Endothelial cell of umbilical vein (primary cell): ENCODE data around the gene LRP1. TPM values are rescaled to one million over a fixed set of nuclear protein-coding genes. Genes with fewer than 3 reads are reported as not detected.

Source experiments
- BruUV-seq: library from RNA; stranded (reverse); fragments of 400-500 nt; replicated peaks from 2 replicates; lab custom pipeline; 2021; lab: Mats Ljungman, UMichigan
- CTCF ChIA-PET: fragments of 300-600, 350-600 bp; sonication (Branson Sonifier 250); formaldehyde crosslinking; loops from one replicate; lab custom pipeline; 2021; ENCODE audit warnings: antibody characterized with exemption, inconsistent platforms; lab: Charles Lee
- POLR2A ChIA-PET: fragments of 300-600, 350-600 bp; sonication (Branson Sonifier 250); formaldehyde crosslinking; loops from one replicate; lab custom pipeline; 2021; ENCODE audit warnings: antibody characterized with exemption, inconsistent platforms; lab: Charles Lee
- DNase-seq: peaks from one replicate; pipeline ENCODE4 v3.0.0-alpha.2; 2011; ENCODE audit warnings: low read depth, low spot score
- FAIRE-seq: peaks from 2 replicates; lab custom pipeline; 2011; peaks lifted over from hg19 to GRCh38; lab: Jason Lieb, UNC
- H2AFZ ChIP-seq: 2 replicates; pipeline ENCODE4 v1.6.0; 2012; ENCODE audit warnings: low read depth, low read length, control low read depth, inconsistent platforms
- H3K27ac ChIP-seq: 2 replicates; pipeline ENCODE4 v1.5.1; 2011; ENCODE audit warnings: low read depth, mild to moderate bottlenecking, control low read depth, low read length, moderate library complexity; ENCODE audit not compliant: insufficient read depth
- H3K27me3 ChIP-seq, 2 experiments: 2 replicates each; pipeline versions ENCODE4 v1.6.0 to v1.6.1; 2011; ENCODE audit warnings: low read length in 2 of 2, mixed read lengths in 1 of 2; ENCODE audit not compliant: control insufficient read depth in 2 of 2, insufficient read depth in 2 of 2
- H3K36me3 ChIP-seq, 2 experiments: 2 replicates in 1 of 2; 3 replicates in 1 of 2; pipeline ENCODE4 v1.5.1; 2011; ENCODE audit warnings: low read length in 2 of 2, mild to moderate bottlenecking in 1 of 2, moderate library complexity in 1 of 2; ENCODE audit not compliant: control insufficient read depth in 2 of 2, insufficient read depth in 2 of 2; ENCODE audit errors: extremely low read depth in 1 of 2
- H3K4me1 ChIP-seq: 3 replicates; pipeline ENCODE4 v1.5.1; 2011; ENCODE audit warnings: mild to moderate bottlenecking, low read length; ENCODE audit not compliant: control insufficient read depth, insufficient read depth; ENCODE audit errors: extremely low read depth
- H3K4me2 ChIP-seq: 2 replicates; pipeline ENCODE4 v1.6.1; 2011; ENCODE audit warnings: low read length, control low read depth, mixed read lengths; ENCODE audit not compliant: insufficient read depth
- H3K4me3 ChIP-seq, 3 experiments: fragments of 200-600 bp in 1 of 3; sonication (generic), shearing (Covaris generic) in 1 of 3; replicated peaks in 1 of 3; 2 replicates each; pipeline ENCODE4 v1.5.1; 2011 to 2016; ENCODE audit warnings: control low read depth in 3 of 3, low read length in 3 of 3, mild to moderate bottlenecking in 2 of 3, inconsistent platforms in 1 of 3, low read depth in 1 of 3, moderate library complexity in 1 of 3; ENCODE audit not compliant: insufficient read depth in 1 of 3
- H3K79me2 ChIP-seq: 2 replicates; pipeline ENCODE4 v1.6.0; 2012; ENCODE audit warnings: low read length, inconsistent platforms; ENCODE audit not compliant: control insufficient read depth, insufficient read depth
- H3K9ac ChIP-seq: replicated peaks from 2 replicates; pipeline ENCODE3; 2011; ENCODE audit warnings: low read length, control low read depth; ENCODE audit not compliant: insufficient read depth; ENCODE audit errors: extremely low read depth
- H3K9me1 ChIP-seq: replicated peaks from 3 replicates; pipeline ENCODE4 v1.6.0; 2011; ENCODE audit warnings: mild to moderate bottlenecking, low read length; ENCODE audit not compliant: control insufficient read depth, insufficient read depth; ENCODE audit errors: extremely low read depth
- H3K9me3 ChIP-seq: replicated peaks from 2 replicates; pipeline ENCODE4 v1.5.1; 2012; ENCODE audit warnings: low read length, inconsistent platforms; ENCODE audit not compliant: control insufficient read depth, insufficient read depth
- H4K20me1 ChIP-seq: replicated peaks from 2 replicates; pipeline ENCODE3; 2011; ENCODE audit warnings: mild to moderate bottlenecking, low read length; ENCODE audit not compliant: control insufficient read depth, insufficient read depth; ENCODE audit errors: extremely low read depth
- EZH2 ChIP-seq: IDR thresholded peaks from 2 replicates; pipeline ENCODE4 v1.6.1; 2012; ENCODE audit warnings: borderline replicate concordance, low read depth, mild to moderate bottlenecking, moderate library complexity, low read length, inconsistent platforms; ENCODE audit not compliant: severe bottlenecking
- FOS ChIP-seq: IDR thresholded peaks from 2 replicates; pipeline ENCODE4 v1.6.1; 2011; ENCODE audit warnings: mild to moderate bottlenecking, low read length, moderate library complexity, borderline replicate concordance; ENCODE audit not compliant: insufficient read depth
- GATA2 ChIP-seq: IDR thresholded peaks from 2 replicates; pipeline ENCODE4 v1.7.0; 2011; ENCODE audit warnings: low read depth, mild to moderate bottlenecking, moderate library complexity, mixed read lengths, low read length; ENCODE audit not compliant: insufficient read length, insufficient read depth
- JUN ChIP-seq: IDR thresholded peaks from 2 replicates; pipeline ENCODE4 v1.6.1; 2011; ENCODE audit warnings: borderline replicate concordance, low read depth; ENCODE audit not compliant: insufficient read length, insufficient read depth
- MYC ChIP-seq: IDR thresholded peaks from one replicate; pipeline ENCODE4 v1.6.1; 2011; ENCODE audit warnings: mild to moderate bottlenecking, low read depth, low read length
- POLR2A ChIP-seq: IDR thresholded peaks from 2 replicates; pipeline ENCODE4 v1.6.1; 2012; ENCODE audit warnings: low read depth, mild to moderate bottlenecking, control low read depth, low read length
- POLR2AphosphoS5 ChIP-seq: IDR thresholded peaks from 2 replicates; pipeline ENCODE4 v1.6.1; 2012; ENCODE audit warnings: low read depth, mild to moderate bottlenecking, control low read depth, low read length, moderate library complexity; ENCODE audit not compliant: insufficient read depth
- dilution Hi-C: fragments of 300-500 bp; cut with MboI; formaldehyde crosslinking; loops from one replicate; pipeline ENCODE4 v1.15.0; 2019; ENCODE audit warnings: low sequenced_read_pairs; ENCODE audit not compliant: extremely low pct_ligation_motif_present
- intact Hi-C: fragments of 100-400 bp; cut with micrococcal nuclease; formaldehyde crosslinking; loops from one replicate; pipeline ENCODE4 v1.10.0; 2022
- polyA plus RNA-seq, 4 experiments: library from polyadenylated mRNA; depleted of rRNA in 3 of 4; stranded (reverse) in 3 of 4; unstranded in 1 of 4; fragments of >200 nt; gene quantifications; 2 replicates each; pipeline versions ENCODE4 v1.2.1 to v1.2.3, GENCODE V29; 2011 to 2012; ENCODE audit warnings: missing spikeins in 1 of 4
- total RNA-seq: library from RNA; stranded (reverse); gene quantifications from 2 replicates; pipeline ENCODE4 v1.2.3, GENCODE V29; 2021
- TF ChIP-seq, protein P1 (sequence below), 2 donors: IDR thresholded peaks; 1 replicate in 1 of 2; 2 replicates in 1 of 2; pipeline ENCODE4 v1.5.1; 2011; ENCODE audit warnings: low read length in 2 of 2, mild to moderate bottlenecking in 2 of 2, moderate library complexity in 2 of 2, control low read depth in 1 of 2, inconsistent platforms in 1 of 2, low read depth in 1 of 2; ENCODE audit not compliant: insufficient read depth in 1 of 2; ENCODE audit errors: extremely low read depth in 1 of 2
- TF ChIP-seq, protein P2 (sequence below): IDR thresholded peaks from 2 replicates; pipeline ENCODE4 v1.6.1; 2011; ENCODE audit not compliant: insufficient read depth, insufficient read length

LRP1 gene
- total and polyA plus RNA-seq, 2 donors (not counting 3 experiments of a cell fraction or from before 2014, with no cell fraction given): 1.6 to 4.6 TPM

DNA sequence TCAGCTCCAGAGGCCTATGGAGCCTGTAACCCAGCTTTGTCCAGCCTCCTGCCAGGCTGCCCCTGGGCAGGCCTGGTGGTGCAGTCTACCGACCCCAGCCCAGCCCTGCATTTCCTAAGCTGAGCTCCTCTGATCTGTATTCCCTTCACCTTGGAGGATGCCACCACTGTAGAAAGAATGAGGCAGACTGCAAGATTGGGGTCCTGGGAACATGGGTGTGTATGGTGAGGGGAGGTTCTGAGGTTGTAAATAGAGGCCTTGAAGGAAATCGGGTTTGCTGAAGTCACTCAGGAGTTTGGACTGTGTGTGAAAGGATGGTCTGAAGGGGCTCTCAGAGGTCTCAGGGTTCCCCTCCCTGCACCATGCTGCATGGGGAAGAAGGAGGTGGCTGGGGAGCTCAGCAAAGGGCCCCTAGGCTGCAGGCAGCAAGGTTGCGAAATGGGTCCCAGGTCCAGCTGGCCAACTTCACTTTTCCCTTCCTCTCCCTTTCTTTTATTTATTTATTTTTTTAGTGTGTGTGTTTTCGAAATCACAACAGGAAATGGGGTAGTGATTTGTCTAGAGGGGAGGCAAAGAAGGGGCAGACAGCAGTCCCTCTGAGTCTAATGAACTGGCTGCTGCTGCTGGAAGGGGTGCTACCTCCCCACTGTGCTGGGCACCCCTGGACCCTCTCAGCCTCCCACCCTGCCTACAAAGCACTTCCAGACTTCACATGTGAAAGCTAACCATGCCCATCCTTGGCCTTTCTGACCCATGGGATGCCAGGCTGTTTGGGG lies 20.4 kb downstream of the LRP1 start:
- intact Hi-C loops: loop anchor here (2.0 kb wide), 1 partner anchor 20 kb away; the partner anchor contains the start of gene LRP1
- DNase-seq: no peak
- ChIA-PET POLR2A (no interaction called here), CTCF (interaction anchor here (1.9 to 5.5 kb wide), 3 partner anchors 25 to 35 kb away, joined by 5 to 38 read pairs (median 10); no protein-coding TSS in a partner anchor)
- no peak overlapping the region for H3K27ac ChIP-seq
- no peaks in the 10 kb centered on the region for H4K20me1 ChIP-seq
- dilution Hi-C loops: no loop called here
- no peak overlapping the region for H3K9ac ChIP-seq
- H3K79me2 ChIP-seq: no peaks in the 10 kb centered on the region
- no peak for FAIRE-seq
- H3K4me3 ChIP-seq: no peak overlapping the region
- peaks cover 2% of the 10 kb centered on the region for H3K4me1 ChIP-seq
- no peaks in the 10 kb centered on the region for H3K36me3 ChIP-seq
- no peaks in the 10 kb centered on the region for H3K27me3 ChIP-seq
- no peak overlapping the region for H3K4me2 ChIP-seq
- BruUV-seq: no TSS peak
- H2AFZ ChIP-seq: no peak overlapping the region
- H3K9me1 ChIP-seq: no peaks in the 10 kb centered on the region
- TF ChIP-seq, protein P1, sequence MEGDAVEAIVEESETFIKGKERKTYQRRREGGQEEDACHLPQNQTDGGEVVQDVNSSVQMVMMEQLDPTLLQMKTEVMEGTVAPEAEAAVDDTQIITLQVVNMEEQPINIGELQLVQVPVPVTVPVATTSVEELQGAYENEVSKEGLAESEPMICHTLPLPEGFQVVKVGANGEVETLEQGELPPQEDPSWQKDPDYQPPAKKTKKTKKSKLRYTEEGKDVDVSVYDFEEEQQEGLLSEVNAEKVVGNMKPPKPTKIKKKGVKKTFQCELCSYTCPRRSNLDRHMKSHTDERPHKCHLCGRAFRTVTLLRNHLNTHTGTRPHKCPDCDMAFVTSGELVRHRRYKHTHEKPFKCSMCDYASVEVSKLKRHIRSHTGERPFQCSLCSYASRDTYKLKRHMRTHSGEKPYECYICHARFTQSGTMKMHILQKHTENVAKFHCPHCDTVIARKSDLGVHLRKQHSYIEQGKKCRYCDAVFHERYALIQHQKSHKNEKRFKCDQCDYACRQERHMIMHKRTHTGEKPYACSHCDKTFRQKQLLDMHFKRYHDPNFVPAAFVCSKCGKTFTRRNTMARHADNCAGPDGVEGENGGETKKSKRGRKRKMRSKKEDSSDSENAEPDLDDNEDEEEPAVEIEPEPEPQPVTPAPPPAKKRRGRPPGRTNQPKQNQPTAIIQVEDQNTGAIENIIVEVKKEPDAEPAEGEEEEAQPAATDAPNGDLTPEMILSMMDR (IDR thresholded peaks at IDR 0.05; ENCODE audit: extremely low read depth in 1 of 2, insufficient read depth in 1 of 2, low read depth in 1 of 2, low read length in 2 of 2): no peak
- TF ChIP-seq GATA2: no peak
- TF ChIP-seq POLR2A: no peak
- TF ChIP-seq, protein P2, sequence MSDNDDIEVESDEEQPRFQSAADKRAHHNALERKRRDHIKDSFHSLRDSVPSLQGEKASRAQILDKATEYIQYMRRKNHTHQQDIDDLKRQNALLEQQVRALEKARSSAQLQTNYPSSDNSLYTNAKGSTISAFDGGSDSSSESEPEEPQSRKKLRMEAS: no peak
- no peak for TF ChIP-seq JUN
- no peak for TF ChIP-seq MYC
- TF ChIP-seq FOS: no peak
- TF ChIP-seq POLR2AphosphoS5: no peak
- TF ChIP-seq EZH2: no peak
- no peaks in the 10 kb centered on the region for H3K9me3 ChIP-seq
